GM19438 (cell line): ENCODE data around the gene C4BPA.

Experiments used
- ATAC-seq: cut with Tn5 transposase; IDR thresholded peaks from one replicate; pipeline ENCODE4 v1.9.1; 2021; ENCODE audit warnings: low read depth; ENCODE audit not compliant: unreplicated experiment

Gene C4BPA

GRCh38 chr1:207179036-207179435 lies 75.0 kb downstream of the C4BPA start:
- ATAC-seq = no peak

GRCh38 chr1:207181847-207182246 lies 77.8 kb downstream of the C4BPA start:
- no peak for ATAC-seq

- ATAC-seq = no peak
These were observed 82.5 kb downstream of the C4BPA start for GRCh38 chr1:207186503-207186902.

GRCh38 chr1:207188901-207189300 lies 84.9 kb downstream of the C4BPA start:
- ATAC-seq = no peak

GRCh38 chr1:207191061-207191460 lies 87.0 kb downstream of the C4BPA start:
- ATAC-seq = no peak

GRCh38 chr1:207191776-207192175 lies 87.7 kb downstream of the C4BPA start:
- ATAC-seq = no peak

- ATAC-seq = no peak
These were observed 90.2 kb downstream of the C4BPA start for GRCh38 chr1:207194197-207194596.
